ENCODE data around the gene ZNF692.

DNA sequence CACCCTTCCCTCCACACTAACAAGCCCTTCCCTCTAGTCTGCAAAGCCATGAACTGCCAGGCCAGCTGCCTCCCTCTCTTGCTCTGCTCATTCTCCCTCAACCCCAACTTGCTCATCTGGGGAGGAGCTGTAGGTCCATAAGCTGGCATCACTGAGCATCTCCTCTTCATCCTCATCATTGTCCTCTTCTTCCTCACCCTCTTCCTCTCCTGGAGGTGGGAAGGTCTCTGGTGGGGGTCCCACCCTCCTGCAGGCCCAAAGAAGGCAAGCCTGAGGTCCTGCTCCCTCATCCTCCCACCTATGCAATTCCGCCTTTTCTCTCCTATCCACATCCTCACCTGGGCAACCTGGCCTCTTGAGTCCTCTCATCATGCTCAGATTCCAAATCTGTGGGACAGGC lies 2.7 kb downstream of the ZNF692 start:
- TF ChIP-seq, protein P1, sequence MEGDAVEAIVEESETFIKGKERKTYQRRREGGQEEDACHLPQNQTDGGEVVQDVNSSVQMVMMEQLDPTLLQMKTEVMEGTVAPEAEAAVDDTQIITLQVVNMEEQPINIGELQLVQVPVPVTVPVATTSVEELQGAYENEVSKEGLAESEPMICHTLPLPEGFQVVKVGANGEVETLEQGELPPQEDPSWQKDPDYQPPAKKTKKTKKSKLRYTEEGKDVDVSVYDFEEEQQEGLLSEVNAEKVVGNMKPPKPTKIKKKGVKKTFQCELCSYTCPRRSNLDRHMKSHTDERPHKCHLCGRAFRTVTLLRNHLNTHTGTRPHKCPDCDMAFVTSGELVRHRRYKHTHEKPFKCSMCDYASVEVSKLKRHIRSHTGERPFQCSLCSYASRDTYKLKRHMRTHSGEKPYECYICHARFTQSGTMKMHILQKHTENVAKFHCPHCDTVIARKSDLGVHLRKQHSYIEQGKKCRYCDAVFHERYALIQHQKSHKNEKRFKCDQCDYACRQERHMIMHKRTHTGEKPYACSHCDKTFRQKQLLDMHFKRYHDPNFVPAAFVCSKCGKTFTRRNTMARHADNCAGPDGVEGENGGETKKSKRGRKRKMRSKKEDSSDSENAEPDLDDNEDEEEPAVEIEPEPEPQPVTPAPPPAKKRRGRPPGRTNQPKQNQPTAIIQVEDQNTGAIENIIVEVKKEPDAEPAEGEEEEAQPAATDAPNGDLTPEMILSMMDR (IDR thresholded peaks at IDR 0.05): no peak
- TF ChIP-seq POLR2A (IDR thresholded peaks at IDR 0.05): no peak

All from esophagus squamous epithelium (tissue), 4 donors.